ENCODE data around the gene EME1.

Gene EME1

GRCh38 chr17:50359005-50359699 lies 13.9 kb upstream of the EME1 start:
- DNase-seq (ENCODE audit: insufficient read length) (no peak), FAIRE-seq (no peak)
- TF ChIP-seq POLR2A (IDR thresholded peaks at IDR 0.05; ENCODE audit: low read depth, low read length) = no peak
- no peak for TF ChIP-seq TAF1 (IDR thresholded peaks at IDR 0.05; ENCODE audit: borderline replicate concordance, low read depth, low read length)
- no peak for TF ChIP-seq POLR2AphosphoS5 (IDR thresholded peaks at IDR 0.05; ENCODE audit: low read depth, low read length)

GRCh38 chr17:50359998-50360461 lies 13.0 kb upstream of the EME1 start:
- FAIRE-seq = no peak
- TF ChIP-seq POLR2A (IDR thresholded peaks at IDR 0.05; ENCODE audit: low read depth, low read length) (no peak), TAF1 (IDR thresholded peaks at IDR 0.05; ENCODE audit: borderline replicate concordance, low read depth, low read length) (no peak), POLR2AphosphoS5 (IDR thresholded peaks at IDR 0.05; ENCODE audit: low read depth, low read length) (no peak)

DNA sequence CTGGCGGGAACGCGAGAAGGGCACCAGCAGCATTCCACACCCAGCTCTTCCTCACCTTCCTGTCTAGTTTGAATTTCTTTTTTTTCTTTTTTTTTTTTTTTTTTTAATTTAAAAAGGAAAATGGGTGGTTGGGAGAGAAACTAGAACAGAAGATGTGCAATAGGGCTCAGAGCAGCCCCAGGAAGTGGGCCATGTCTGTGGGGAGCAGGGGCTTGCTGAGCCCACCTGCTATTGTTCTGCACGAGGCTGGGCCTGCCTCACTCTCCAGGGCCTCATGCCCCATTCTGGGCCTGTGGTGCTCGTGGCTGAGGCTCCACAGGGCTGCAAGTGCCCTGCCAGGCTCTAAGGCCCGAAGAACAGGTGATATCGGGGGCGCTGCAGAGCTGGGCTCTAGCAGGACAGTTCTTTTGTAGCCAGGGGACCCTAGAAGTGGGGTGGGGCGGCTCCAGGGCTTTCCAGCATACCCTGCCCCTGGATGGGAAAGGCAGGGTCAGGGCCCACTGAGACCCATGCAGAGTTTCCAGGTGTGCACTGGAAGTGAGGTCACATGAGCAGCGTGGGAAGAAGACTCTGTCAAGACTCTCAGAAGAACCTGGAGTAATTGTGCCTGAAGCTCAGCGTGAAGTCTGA lies 12.4 kb upstream of the EME1 start:
- DNase-seq (ENCODE audit: insufficient read length) (no peak), FAIRE-seq (no peak)
- TF ChIP-seq POLR2AphosphoS5 (IDR thresholded peaks at IDR 0.05; ENCODE audit: low read depth, low read length) (no peak), POLR2A (IDR thresholded peaks at IDR 0.05; ENCODE audit: low read depth, low read length) (no peak), TAF1 (IDR thresholded peaks at IDR 0.05; ENCODE audit: borderline replicate concordance, low read depth, low read length) (no peak)

More at GRCh38 chr17:50359998-50360461, 13.0 kb upstream of the EME1 start:
- DNase-seq (ENCODE audit: insufficient read length) = no peak

DNA sequence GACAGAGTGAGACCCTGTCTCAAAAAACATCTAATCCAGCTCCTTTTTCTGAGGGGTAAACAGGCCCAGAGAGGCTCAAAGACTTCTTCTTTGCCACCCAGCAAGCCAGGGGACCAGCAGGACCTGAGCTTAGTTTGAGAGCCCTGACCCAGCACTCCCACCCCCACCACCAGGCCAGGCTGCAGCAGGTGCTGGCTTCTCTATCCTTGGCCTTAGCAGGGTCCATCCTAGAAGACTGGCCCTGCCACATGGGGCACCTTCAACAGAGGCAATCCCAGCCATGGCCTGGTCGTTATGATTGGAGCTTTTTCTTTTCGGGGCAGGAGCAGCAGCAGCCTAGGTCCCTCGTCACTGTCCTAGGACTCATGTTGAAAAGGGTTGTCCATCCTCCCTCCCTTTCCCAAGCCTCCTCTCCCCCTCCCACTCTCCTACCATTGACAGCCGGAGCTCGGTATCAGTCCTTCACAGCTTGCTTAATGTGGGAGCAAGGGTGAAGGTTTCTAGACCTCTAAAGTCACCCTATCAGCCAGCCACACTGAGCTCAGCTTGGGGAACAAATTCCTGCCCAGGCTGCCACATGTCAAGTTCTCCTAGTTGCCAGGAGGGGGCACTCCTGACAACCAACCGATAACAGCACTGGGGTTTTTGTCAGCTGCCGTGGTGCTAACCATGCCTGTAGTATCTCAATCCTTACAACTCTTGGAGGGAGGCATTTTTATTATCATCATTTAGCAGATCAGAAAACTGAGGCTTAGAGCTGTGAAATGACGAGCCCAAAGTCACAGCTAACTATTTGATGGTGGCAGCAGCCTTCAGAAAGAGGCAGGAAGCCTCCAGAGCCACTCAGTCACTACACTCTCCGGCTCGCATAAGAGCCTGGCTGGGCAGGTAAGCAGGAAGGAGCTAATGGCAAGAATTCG lies 11.2 kb upstream of the EME1 start:
- DNase-seq (ENCODE audit: insufficient read length) = peak; percentile 75
- TF ChIP-seq POLR2AphosphoS5 (IDR thresholded peaks at IDR 0.05; ENCODE audit: low read depth, low read length) = no peak; the same call in 1 of the 2 replicates
- no peak; the same call in 1 of the 2 replicates for TF ChIP-seq POLR2A (IDR thresholded peaks at IDR 0.05; ENCODE audit: low read depth, low read length)
- no peak for TF ChIP-seq TAF1 (IDR thresholded peaks at IDR 0.05; ENCODE audit: borderline replicate concordance, low read depth, low read length)

GRCh38 chr17:50362661-50363060 lies 10.4 kb upstream of the EME1 start:
- DNase-seq (ENCODE audit: insufficient read length) (no peak), FAIRE-seq (no peak)
- TF ChIP-seq POLR2AphosphoS5 (IDR thresholded peaks at IDR 0.05; ENCODE audit: low read depth, low read length) (no peak), TAF1 (IDR thresholded peaks at IDR 0.05; ENCODE audit: borderline replicate concordance, low read depth, low read length) (no peak), POLR2A (IDR thresholded peaks at IDR 0.05; ENCODE audit: low read depth, low read length) (no peak)

More for the DNA sequence above, 11.2 kb upstream of the EME1 start:
- FAIRE-seq = peak; percentile 94

DNA sequence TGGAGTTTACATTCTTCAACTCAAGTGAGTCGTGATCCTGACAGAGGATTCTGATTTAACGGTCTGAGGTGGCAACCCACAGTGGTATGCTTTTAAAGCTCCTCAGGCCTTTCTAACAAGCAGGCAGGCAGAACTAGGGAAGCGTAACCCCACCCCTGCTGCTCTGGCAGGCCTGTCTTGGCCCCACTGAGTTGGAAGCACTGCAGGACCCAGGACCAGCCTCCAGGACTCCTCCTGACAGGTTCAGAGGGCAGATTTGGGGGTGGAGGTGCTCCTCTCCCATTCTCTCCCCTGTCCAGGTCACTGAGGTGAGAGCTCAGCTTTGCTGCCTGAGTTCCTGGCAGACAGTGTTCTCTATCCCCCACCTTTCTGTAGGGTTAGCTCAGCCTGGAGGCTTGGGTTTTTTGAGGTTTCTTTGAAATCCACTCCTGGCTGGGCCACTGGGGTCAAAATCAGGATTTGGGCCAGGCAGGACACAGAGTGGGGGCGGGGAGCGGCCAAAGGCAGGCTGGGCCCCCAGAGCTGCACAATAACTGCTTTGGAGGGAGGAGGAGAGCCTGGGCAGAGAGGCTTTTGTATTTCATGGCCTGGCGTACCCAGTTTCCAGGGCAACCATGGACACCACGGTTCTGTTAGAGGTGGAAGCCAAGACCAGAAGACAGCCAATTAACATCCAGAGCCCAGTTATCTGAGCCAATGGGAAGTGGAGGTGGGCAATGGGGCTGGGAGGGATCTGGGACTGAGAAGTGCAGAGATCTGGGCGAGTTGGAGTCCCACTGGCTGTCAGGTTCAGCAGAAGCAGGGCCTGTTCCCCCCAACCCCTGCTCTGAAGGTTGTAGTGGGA lies 9.6 kb upstream of the EME1 start:
- DNase-seq (ENCODE audit: insufficient read length) = no peak
- no peak for TF ChIP-seq TAF1 (IDR thresholded peaks at IDR 0.05; ENCODE audit: borderline replicate concordance, low read depth, low read length)
- TF ChIP-seq POLR2A (IDR thresholded peaks at IDR 0.05; ENCODE audit: low read depth, low read length) = no peak; the same call in 1 of the 2 replicates
- TF ChIP-seq POLR2AphosphoS5 (IDR thresholded peaks at IDR 0.05; ENCODE audit: low read depth, low read length) = no peak
- no peak for FAIRE-seq

- TF ChIP-seq POLR2A (IDR thresholded peaks at IDR 0.05; ENCODE audit: low read depth, low read length) = no peak; the same call in 1 of the 2 replicates
- TF ChIP-seq POLR2AphosphoS5 (IDR thresholded peaks at IDR 0.05; ENCODE audit: low read depth, low read length) = peak; percentile 62
- TF ChIP-seq TAF1 (IDR thresholded peaks at IDR 0.05; ENCODE audit: borderline replicate concordance, low read depth, low read length) = no peak
- FAIRE-seq (no peak), DNase-seq (ENCODE audit: insufficient read length) (no peak)
Measured at GRCh38 chr17:50364061-50364458, 9.0 kb upstream of the EME1 start.

DNA sequence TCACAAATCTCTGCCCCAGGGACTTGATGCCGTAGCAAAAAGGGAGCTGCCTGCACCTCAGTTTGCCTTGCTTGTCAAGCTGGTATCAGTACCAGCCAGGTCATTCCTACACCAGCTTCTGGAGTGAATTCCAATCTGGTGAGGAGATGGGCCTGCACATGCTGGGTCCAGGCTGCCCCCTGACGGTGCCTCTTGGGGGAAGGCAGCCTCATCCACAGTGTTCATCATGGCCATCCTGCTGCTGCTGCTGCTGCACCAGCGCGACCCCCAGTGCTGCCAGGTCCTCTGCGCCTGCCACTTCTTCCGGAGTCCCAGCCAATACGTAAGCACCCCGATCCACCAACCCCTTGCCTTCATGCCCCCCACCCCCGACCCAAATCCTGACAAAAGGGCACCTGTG lies 8.3 kb upstream of the EME1 start:
- DNase-seq (ENCODE audit: insufficient read length) (no peak), FAIRE-seq (no peak)
- TF ChIP-seq POLR2AphosphoS5 (IDR thresholded peaks at IDR 0.05; ENCODE audit: low read depth, low read length) = no peak
- TF ChIP-seq POLR2A (IDR thresholded peaks at IDR 0.05; ENCODE audit: low read depth, low read length) = no peak
- no peak for TF ChIP-seq TAF1 (IDR thresholded peaks at IDR 0.05; ENCODE audit: borderline replicate concordance, low read depth, low read length)

GRCh38 chr17:50365165-50365564 lies 7.9 kb upstream of the EME1 start:
- FAIRE-seq (no peak), DNase-seq (ENCODE audit: insufficient read length) (no peak)

GRCh38 chr17:50365649-50366393 lies 7.2 kb upstream of the EME1 start:
- FAIRE-seq = no peak
- no peak for DNase-seq (ENCODE audit: insufficient read length)
- TF ChIP-seq TAF1 (IDR thresholded peaks at IDR 0.05; ENCODE audit: borderline replicate concordance, low read depth, low read length) = no peak
- no peak for TF ChIP-seq POLR2AphosphoS5 (IDR thresholded peaks at IDR 0.05; ENCODE audit: low read depth, low read length)
- no peak for TF ChIP-seq POLR2A (IDR thresholded peaks at IDR 0.05; ENCODE audit: low read depth, low read length)

More at GRCh38 chr17:50365165-50365564, 7.9 kb upstream of the EME1 start:
- TF ChIP-seq POLR2A (IDR thresholded peaks at IDR 0.05; ENCODE audit: low read depth, low read length) = no peak
- TF ChIP-seq TAF1 (IDR thresholded peaks at IDR 0.05; ENCODE audit: borderline replicate concordance, low read depth, low read length) = no peak
- no peak for TF ChIP-seq POLR2AphosphoS5 (IDR thresholded peaks at IDR 0.05; ENCODE audit: low read depth, low read length)

Measured in GM12892 (cell line).